GM19372 (cell line): ENCODE data around the gene PTDSS2.
"Not testable (repeated sequence)": the region's sequence is repeated elsewhere in the genome, so short reads cannot be mapped to it uniquely, and the experiment has no call there.

Experiments used
- ATAC-seq: cut with Tn5 transposase; IDR thresholded peaks from one replicate; pipeline ENCODE4 v1.9.1; 2021; ENCODE audit warnings: mild to moderate bottlenecking, low read depth, moderate library complexity; ENCODE audit not compliant: unreplicated experiment

PTDSS2 gene

GRCh38 chr11:464316-464715 lies 14.2 kb downstream of the PTDSS2 start:
- ATAC-seq = no peak

- no peak for ATAC-seq
Measured at GRCh38 chr11:465896-466530, 15.9 kb downstream of the PTDSS2 start.

GRCh38 chr11:468036-468435 lies 18.0 kb downstream of the PTDSS2 start:
- ATAC-seq = no peak

- no peak for ATAC-seq
Measured at GRCh38 chr11:468493-468892, 18.4 kb downstream of the PTDSS2 start.

- ATAC-seq = not testable (repeated sequence)
Measured at GRCh38 chr11:469026-469683, 19.1 kb downstream of the PTDSS2 start.

GRCh38 chr11:469684-470560 lies 19.8 kb downstream of the PTDSS2 start:
- no peak for ATAC-seq

- no peak for ATAC-seq
Measured at GRCh38 chr11:471468-472145, 21.5 kb downstream of the PTDSS2 start.

DNA sequence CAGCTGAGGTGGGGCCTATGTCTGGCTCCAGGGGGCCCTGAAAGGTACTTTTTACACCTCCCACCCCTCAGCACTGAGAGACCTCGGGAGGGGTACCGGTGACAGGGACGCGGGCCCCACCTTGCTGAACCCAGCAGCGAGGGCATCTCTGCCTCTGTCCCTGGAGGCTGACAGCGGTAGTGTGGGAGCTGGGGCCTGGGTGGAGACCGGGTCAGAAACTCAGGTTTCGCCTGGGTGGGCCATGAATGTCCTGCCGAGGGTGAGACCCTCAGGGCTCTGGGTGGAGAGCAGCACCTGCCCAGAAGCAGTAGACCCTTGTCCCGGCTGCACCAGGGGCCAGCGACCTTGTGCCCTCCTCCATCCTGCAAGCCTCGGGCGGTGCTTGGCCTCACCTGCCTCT lies 22.2 kb downstream of the PTDSS2 start:
- no peak for ATAC-seq

- no peak for ATAC-seq
Measured at GRCh38 chr11:472816-473215, 22.7 kb downstream of the PTDSS2 start.

- no peak for ATAC-seq
Measured at GRCh38 chr11:473415-473814, 23.3 kb downstream of the PTDSS2 start.

DNA sequence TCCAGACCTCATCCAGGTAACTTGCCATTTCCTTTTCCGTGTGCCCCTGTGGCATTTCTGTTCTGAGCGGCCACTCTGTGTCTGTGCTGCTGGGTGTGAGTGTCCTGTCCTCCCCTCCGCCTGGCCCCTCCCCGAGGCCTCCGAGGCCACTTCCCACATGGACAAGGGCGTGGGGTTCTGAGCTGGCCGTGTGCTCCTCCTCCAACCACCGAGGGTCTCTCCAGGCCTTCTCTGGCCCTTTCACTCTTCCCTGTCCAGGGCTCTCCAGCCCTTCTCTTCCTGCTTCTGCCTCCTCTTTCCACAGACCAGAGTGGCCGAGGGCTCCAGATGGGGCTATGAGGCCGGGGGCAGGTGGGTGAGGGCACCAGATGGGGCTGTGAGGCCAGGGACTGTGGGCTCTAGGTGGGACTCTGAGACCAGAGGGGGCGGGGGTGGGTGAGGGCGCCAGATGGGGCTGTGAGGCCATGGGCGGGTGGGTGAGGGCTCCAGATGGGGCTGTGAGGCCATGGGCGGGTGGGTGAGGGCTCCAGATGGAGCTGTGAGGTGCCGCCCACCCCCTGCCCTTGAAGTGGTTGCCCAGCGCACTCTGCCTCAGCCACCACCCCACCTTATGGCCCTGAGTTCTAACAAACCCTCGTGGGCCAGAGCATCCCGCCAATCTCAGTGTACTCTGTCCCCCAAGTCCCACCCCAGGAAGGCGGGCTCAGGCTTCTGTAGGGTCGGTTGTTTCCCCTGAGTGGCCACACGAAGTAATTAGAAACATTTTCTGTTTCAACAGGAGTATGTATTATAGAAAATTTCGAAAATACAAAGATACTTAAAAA lies 24.1 kb downstream of the PTDSS2 start:
- no peak for ATAC-seq

- no peak for ATAC-seq
Measured at GRCh38 chr11:474914-475506, 24.9 kb downstream of the PTDSS2 start.

DNA sequence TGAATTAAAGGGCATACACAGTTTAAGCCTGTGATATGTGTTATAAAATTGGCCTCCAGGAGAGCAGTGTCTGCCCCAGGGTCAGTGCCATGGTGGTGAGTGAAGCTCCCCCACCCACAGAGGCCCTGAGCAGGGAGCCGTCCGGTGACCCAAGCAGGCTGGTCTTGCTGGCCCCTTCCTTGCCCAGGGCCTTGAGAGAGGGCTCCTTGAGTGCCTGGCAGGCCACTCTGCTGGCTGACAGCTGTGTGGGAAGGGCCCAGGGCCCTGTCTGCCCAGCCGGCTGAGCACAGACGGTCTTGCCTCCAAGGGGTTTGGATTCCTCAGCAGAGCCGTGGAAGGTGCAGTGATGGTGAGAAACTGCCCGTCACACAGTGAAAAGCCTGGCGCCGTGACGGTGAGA lies 25.9 kb downstream of the PTDSS2 start:
- ATAC-seq = no peak

- ATAC-seq = no peak
Measured at GRCh38 chr11:476416-476815, 26.3 kb downstream of the PTDSS2 start.

DNA sequence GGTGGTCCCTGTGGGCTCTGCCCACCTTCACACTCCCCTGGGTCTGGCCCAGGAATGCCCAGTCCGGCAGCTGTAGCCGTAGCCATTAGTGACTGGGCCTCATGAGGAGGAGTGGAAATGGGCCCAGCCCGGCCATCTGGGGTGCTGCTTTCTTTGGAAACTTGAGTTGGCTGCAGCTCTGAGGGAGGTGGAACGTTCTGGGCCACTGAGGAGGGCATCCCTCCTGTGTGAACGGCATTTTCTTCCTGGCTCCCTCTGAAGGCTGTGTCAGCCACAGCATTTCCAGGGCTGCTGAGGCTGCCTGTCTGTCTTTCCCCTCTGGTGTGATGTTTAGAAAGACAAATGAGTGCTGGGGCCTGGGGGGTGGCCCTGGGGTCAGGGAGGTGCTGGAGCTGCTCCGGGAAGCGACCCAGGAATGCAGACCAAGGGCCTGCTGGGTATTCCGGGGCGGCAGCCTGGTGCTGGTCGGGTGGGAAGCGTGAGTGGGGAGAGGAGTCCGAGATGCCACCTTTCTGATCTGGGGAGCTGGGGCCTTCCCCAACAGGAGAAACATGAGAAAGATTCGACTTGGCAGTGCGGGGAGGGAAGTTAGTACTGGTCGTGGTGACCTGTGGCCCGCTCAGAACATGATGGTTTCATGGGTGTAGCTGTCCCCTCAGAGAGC lies 27.1 kb downstream of the PTDSS2 start:
- ATAC-seq = no peak

- no peak for ATAC-seq
Measured at GRCh38 chr11:479311-479710, 29.2 kb downstream of the PTDSS2 start.

DNA sequence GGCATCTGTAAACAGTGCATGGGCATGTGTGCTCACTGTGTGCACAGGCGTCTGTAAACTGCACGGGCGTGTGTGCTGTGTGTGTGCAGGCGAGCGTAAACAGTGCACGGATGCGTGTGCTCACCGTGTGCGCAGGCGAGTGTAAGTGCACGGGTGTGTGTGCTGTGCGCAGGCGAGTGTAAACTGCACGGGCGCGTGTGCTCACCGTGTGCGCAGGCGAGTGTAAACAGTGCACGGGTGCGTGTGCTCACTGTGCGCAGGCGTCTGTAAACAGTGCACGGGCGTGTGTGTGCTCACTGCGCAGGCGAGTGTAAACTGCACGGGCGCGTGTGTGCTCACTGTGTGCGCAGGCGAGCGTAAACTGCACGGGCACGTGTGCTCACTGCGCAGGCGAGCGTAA lies 34.5 kb downstream of the PTDSS2 start:
- ATAC-seq = no peak

DNA sequence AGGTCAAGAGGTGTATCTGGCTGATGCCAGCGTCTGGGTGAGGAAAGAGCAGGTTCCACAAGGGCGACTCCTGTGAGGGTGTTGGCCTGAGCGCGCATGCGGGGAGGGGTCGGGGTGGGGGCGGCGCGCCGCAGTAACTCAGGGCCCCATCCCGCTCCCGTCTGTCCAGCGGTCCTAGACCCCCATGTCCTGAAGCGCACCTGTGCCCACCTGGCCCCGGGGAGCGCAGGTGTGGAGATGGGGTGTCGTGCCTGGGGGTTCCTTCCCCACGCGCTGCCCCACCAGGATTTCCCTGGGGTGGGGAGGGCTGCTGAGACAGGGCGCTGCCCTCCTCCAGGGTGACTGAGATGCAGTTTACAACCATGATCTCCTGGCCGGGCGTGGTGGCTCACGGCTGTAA lies 36.1 kb downstream of the PTDSS2 start:
- no peak for ATAC-seq

DNA sequence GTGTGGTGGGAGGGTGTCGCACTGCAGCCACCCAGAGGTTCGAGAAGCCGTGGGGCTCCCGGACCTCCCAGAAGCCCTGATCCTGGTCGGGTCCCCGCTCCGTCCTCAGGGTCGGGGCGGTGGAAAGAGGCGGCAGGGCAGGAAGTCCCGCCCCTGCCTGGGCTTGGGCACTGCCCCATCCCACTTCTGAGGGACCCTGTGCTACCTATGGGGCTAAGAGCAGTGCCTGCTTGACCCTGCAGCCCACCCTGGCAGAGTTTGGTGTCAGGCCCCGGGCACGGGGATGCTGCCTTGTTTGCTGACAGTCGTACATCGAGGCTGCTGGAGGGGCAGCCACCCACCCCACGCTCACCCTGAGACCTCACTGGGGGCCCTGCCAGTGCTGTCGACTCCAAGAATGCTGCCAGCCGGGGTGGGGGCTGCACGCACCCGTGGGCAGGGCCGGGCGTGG lies 37.5 kb downstream of the PTDSS2 start:
- ATAC-seq = no peak
